Panc1 (cell line): ENCODE results near the gene WARS2. TPM values are rescaled to one million over a fixed set of nuclear protein-coding genes. Genes with fewer than 3 reads are reported as not detected.
"Not testable (repeated sequence)": the region's sequence is repeated elsewhere in the genome, so short reads cannot be mapped to it uniquely, and the experiment has no call there.

Source experiments
- ATAC-seq: fragments of 200-7000 bp; cut with Tn5 transposase; 2 replicates; pipeline ENCODE4 v1.9.1; 2020; ENCODE audit warnings: mild to moderate bottlenecking, moderate library complexity
- BruUV-seq: library from RNA; stranded (reverse); fragments of 400-500 nt; replicated peaks from 2 replicates; lab custom pipeline; 2021; lab: Mats Ljungman, UMichigan
- CTCF ChIA-PET: fragments of 300-600 bp; sonication (Branson Sonifier 250); formaldehyde crosslinking; loops from one replicate; lab custom pipeline; 2022; ENCODE audit warnings: antibody characterized with exemption; lab: Charles Lee
- POLR2A ChIA-PET: fragments of 300-600 bp; sonication (Branson Sonifier 250); formaldehyde crosslinking; loops from one replicate; lab custom pipeline; 2022; ENCODE audit warnings: antibody characterized with exemption; lab: Charles Lee
- DNase-seq: peaks from one replicate; pipeline ENCODE4 v3.0.0-alpha.2; 2010; ENCODE audit warnings: low read depth, low spot score
- H3K27ac ChIP-seq: 2 replicates; pipeline ENCODE4 v1.5.1; 2011; ENCODE audit warnings: mild to moderate bottlenecking, low read length, inconsistent platforms
- H3K27me3 ChIP-seq: fragments of 200-500 bp; sonication (Bioruptor generic); 2 replicates; pipeline ENCODE4 v1.6.0; 2014; ENCODE audit warnings: low read length, inconsistent platforms; ENCODE audit not compliant: control insufficient read depth, insufficient read depth
- H3K36me3 ChIP-seq: fragments of 200-500 bp; sonication (Bioruptor generic); 2 replicates; pipeline ENCODE4 v1.5.1; 2014; ENCODE audit warnings: inconsistent platforms, mild to moderate bottlenecking, low read length, moderate library complexity; ENCODE audit not compliant: control insufficient read depth, insufficient read depth
- H3K4me1 ChIP-seq: 2 replicates; pipeline ENCODE4 v1.5.1; 2011; ENCODE audit warnings: inconsistent platforms, mild to moderate bottlenecking, low read length, moderate library complexity; ENCODE audit not compliant: control insufficient read depth, insufficient read depth
- H3K4me3 ChIP-seq, 2 experiments: 2 replicates each; pipeline ENCODE4 v1.5.1; 2011 to 2012; ENCODE audit warnings: low read depth in 2 of 2, low read length in 2 of 2, mild to moderate bottlenecking in 2 of 2, inconsistent platforms in 1 of 2, moderate library complexity in 1 of 2
- H3K9me3 ChIP-seq: fragments of 200-500 bp; sonication (Bioruptor generic); 2 replicates; pipeline ENCODE4 v1.5.1; 2014; ENCODE audit warnings: low read depth, mild to moderate bottlenecking, inconsistent platforms, low read length, moderate library complexity; ENCODE audit not compliant: control insufficient read depth, insufficient read depth
- CTCF ChIP-seq: fragments of 450-650 bp; IDR thresholded peaks from 2 replicates; pipeline ENCODE4 v1.5.1; 2017; ENCODE audit warnings: mild to moderate bottlenecking
- POLR2AphosphoS5 ChIP-seq: IDR thresholded peaks from 2 replicates; pipeline ENCODE4 v1.6.1; 2012; ENCODE audit warnings: mild to moderate bottlenecking, low read depth, low read length, moderate library complexity
- SIN3A ChIP-seq: IDR thresholded peaks from 2 replicates; pipeline ENCODE4 v1.6.1; 2012; ENCODE audit warnings: low read depth, mild to moderate bottlenecking, low read length, moderate library complexity, borderline replicate concordance; ENCODE audit not compliant: insufficient read depth
- TCF7L2 ChIP-seq: IDR thresholded peaks from 2 replicates; pipeline ENCODE4 v1.6.1; 2011; ENCODE audit warnings: mild to moderate bottlenecking, low read depth, low read length, inconsistent platforms
- in situ Hi-C: cut with HindIII; loops from 2 replicates; pipeline ENCODE4 v1.10.0; 2016; ENCODE audit warnings: low sequenced_read_pairs, low pct_unique_long_range_greater_than_20kb
- intact Hi-C: fragments of 100-400 bp; cut with micrococcal nuclease; formaldehyde crosslinking; loops from one replicate; pipeline ENCODE4 v1.10.0; 2022; ENCODE audit not compliant: unreplicated experiment
- total RNA-seq: library from RNA; stranded (reverse); gene quantifications from one replicate; pipeline ENCODE4 v1.2.1, GENCODE V29; 2021; ENCODE audit not compliant: unreplicated experiment
- TF ChIP-seq, protein P1 (sequence below), 2 experiments: IDR thresholded peaks; 2 replicates each; pipeline ENCODE4 v1.6.1; 2011 to 2012; ENCODE audit warnings: low read depth in 2 of 2, control low read depth in 1 of 2, low read length in 1 of 2, mild to moderate bottlenecking in 1 of 2, moderate library complexity in 1 of 2; ENCODE audit not compliant: insufficient read depth in 1 of 2

Gene WARS2
- total RNA-seq, 1 experiment from 2014 or later, result 6.6 TPM

- ChIA-PET POLR2A (no interaction called here), CTCF (no interaction called here)
- no peak for TF ChIP-seq TCF7L2
- TF ChIP-seq SIN3A, result no peak
- no peak for TF ChIP-seq CTCF
- no peak for TF ChIP-seq POLR2AphosphoS5
- TF ChIP-seq, protein P1, sequence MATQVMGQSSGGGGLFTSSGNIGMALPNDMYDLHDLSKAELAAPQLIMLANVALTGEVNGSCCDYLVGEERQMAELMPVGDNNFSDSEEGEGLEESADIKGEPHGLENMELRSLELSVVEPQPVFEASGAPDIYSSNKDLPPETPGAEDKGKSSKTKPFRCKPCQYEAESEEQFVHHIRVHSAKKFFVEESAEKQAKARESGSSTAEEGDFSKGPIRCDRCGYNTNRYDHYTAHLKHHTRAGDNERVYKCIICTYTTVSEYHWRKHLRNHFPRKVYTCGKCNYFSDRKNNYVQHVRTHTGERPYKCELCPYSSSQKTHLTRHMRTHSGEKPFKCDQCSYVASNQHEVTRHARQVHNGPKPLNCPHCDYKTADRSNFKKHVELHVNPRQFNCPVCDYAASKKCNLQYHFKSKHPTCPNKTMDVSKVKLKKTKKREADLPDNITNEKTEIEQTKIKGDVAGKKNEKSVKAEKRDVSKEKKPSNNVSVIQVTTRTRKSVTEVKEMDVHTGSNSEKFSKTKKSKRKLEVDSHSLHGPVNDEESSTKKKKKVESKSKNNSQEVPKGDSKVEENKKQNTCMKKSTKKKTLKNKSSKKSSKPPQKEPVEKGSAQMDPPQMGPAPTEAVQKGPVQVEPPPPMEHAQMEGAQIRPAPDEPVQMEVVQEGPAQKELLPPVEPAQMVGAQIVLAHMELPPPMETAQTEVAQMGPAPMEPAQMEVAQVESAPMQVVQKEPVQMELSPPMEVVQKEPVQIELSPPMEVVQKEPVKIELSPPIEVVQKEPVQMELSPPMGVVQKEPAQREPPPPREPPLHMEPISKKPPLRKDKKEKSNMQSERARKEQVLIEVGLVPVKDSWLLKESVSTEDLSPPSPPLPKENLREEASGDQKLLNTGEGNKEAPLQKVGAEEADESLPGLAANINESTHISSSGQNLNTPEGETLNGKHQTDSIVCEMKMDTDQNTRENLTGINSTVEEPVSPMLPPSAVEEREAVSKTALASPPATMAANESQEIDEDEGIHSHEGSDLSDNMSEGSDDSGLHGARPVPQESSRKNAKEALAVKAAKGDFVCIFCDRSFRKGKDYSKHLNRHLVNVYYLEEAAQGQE (IDR thresholded peaks at IDR 0.05; ENCODE audit: insufficient read depth in 1 of 2, low read depth in 2 of 2, low read length in 1 of 2), result no peak
- intact Hi-C loops, result no loop called here
- Histone ChIP-seq H3K9me3 (no peaks in the 10 kb centered on the region), H3K27me3 (no peaks in the 10 kb centered on the region), H3K4me1 (no peaks in the 10 kb centered on the region), H3K36me3 (no peaks in the 10 kb centered on the region), H3K4me3 (no peak overlapping the region), H3K27ac (no peak overlapping the region)
- in situ Hi-C loops, result no loop called here
- no TSS peak for BruUV-seq
- DNase-seq, result no peak
- ATAC-seq, result no peak
Observed at GRCh38 chr1:119181218-119181617, 40.8 kb upstream of the WARS2 start.

GRCh38 chr1:119179051-119179450, 38.6 kb upstream of the WARS2 start:
- Histone ChIP-seq H3K36me3 (no peaks in the 10 kb centered on the region), H3K9me3 (no peaks in the 10 kb centered on the region), H3K4me3 (no peak overlapping the region), H3K27me3 (no peaks in the 10 kb centered on the region), H3K4me1 (no peaks in the 10 kb centered on the region), H3K27ac (no peak overlapping the region)
- ChIA-PET POLR2A (no interaction called here), CTCF (no interaction called here)
- in situ Hi-C loops (no loop called here), intact Hi-C loops (no loop called here)
- BruUV-seq, result no TSS peak
- DNase-seq (no peak), ATAC-seq (no peak)
- TF ChIP-seq POLR2AphosphoS5 (no peak), TCF7L2 (no peak), SIN3A (no peak), CTCF (no peak)
- TF ChIP-seq, protein P1 (IDR thresholded peaks at IDR 0.05; ENCODE audit: insufficient read depth in 1 of 2, low read depth in 2 of 2, low read length in 1 of 2), result no peak

DNA sequence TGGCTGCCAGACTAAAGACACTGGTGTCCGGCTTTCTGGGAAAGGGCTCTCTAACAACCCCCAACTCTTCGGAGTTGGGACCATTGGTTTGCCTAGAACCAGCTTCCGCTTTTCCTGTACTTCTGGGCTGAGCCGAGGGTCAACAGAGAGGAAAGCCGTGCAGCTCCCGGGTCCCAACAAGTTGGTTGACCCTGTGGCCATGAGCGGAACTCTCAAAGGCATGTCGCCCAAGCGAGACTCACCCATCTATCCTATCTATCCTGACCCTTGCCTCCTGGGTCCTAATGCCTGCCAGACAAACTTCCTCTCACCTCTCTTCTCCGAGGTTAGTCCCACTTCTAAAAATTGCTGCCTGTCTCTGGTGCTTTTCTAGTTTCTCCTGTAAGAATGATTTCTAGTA, 32.5 kb upstream of the WARS2 start:
- ATAC-seq, CTCF ChIA-PET, in situ Hi-C loops: not testable (repeated sequence)

More for the DNA sequence above, 32.5 kb upstream of the WARS2 start:
- H3K9me3 ChIP-seq, H3K36me3 ChIP-seq, H3K27me3 ChIP-seq, BruUV-seq, H3K4me1 ChIP-seq, H3K27ac ChIP-seq, H3K4me3 ChIP-seq, DNase-seq, POLR2A ChIA-PET, intact Hi-C loops: not testable (repeated sequence)
